Ectodermal cell (in vitro differentiated cells): ENCODE measurements around the gene EVI2B. TPM values are rescaled to one million over a fixed set of nuclear protein-coding genes. Genes with fewer than 3 reads are reported as not detected.
"Not testable (repeated sequence)": the region's sequence is repeated elsewhere in the genome, so short reads cannot be mapped to it uniquely, and the experiment has no call there.

Experiments
- H3K27ac ChIP-seq: 2 replicates; pipeline ENCODE4 v1.7.0; 2013; ENCODE audit warnings: mild to moderate bottlenecking, low read depth, low read length; ENCODE audit not compliant: insufficient read depth, poor library complexity, severe bottlenecking
- H3K27me3 ChIP-seq: 2 replicates; pipeline ENCODE4 v1.7.0; 2013; ENCODE audit warnings: mild to moderate bottlenecking, low read length; ENCODE audit not compliant: insufficient read depth, control insufficient read depth, poor library complexity, severe bottlenecking
- H3K36me3 ChIP-seq: one replicate; pipeline ENCODE4 v1.7.0; 2013; ENCODE audit warnings: low read length; ENCODE audit not compliant: control insufficient read depth, insufficient read depth
- H3K4me1 ChIP-seq: one replicate; pipeline ENCODE4 v1.7.0; 2013; ENCODE audit warnings: low read length; ENCODE audit not compliant: control insufficient read depth, insufficient read depth
- H3K4me3 ChIP-seq: 2 replicates; pipeline ENCODE4 v1.7.0; 2013; ENCODE audit warnings: low read depth, low read length, control low read depth; ENCODE audit not compliant: insufficient read depth
- H3K9me3 ChIP-seq: 2 replicates; pipeline ENCODE4 v1.7.0; 2013; ENCODE audit warnings: mild to moderate bottlenecking, low read length, moderate library complexity; ENCODE audit not compliant: control insufficient read depth
- WGBS, 2 experiments: methylation state at CpG; one replicate each; pipeline ENCODE4 v1.1.7; 2013; ENCODE audit warnings: missing lambda C conversion rate in 2 of 2; 5-methylcytosine and 5-hydroxymethylcytosine counted together
- polyA plus RNA-seq, 4 experiments: library from polyadenylated mRNA; stranded (reverse); fragments of 50-300 nt; gene quantifications; one replicate each; pipeline ENCODE4 v1.2.3, GENCODE V29; 2013

EVI2B gene, protein sequence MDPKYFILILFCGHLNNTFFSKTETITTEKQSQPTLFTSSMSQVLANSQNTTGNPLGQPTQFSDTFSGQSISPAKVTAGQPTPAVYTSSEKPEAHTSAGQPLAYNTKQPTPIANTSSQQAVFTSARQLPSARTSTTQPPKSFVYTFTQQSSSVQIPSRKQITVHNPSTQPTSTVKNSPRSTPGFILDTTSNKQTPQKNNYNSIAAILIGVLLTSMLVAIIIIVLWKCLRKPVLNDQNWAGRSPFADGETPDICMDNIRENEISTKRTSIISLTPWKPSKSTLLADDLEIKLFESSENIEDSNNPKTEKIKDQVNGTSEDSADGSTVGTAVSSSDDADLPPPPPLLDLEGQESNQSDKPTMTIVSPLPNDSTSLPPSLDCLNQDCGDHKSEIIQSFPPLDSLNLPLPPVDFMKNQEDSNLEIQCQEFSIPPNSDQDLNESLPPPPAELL
- not detected for polyA plus RNA-seq (2013, experiment 1 of 4)
- polyA plus RNA-seq (2013, experiment 2 of 4), result not detected
- polyA plus RNA-seq (2013, experiment 3 of 4), result not detected
- not detected for polyA plus RNA-seq (2013, experiment 4 of 4)

DNA sequence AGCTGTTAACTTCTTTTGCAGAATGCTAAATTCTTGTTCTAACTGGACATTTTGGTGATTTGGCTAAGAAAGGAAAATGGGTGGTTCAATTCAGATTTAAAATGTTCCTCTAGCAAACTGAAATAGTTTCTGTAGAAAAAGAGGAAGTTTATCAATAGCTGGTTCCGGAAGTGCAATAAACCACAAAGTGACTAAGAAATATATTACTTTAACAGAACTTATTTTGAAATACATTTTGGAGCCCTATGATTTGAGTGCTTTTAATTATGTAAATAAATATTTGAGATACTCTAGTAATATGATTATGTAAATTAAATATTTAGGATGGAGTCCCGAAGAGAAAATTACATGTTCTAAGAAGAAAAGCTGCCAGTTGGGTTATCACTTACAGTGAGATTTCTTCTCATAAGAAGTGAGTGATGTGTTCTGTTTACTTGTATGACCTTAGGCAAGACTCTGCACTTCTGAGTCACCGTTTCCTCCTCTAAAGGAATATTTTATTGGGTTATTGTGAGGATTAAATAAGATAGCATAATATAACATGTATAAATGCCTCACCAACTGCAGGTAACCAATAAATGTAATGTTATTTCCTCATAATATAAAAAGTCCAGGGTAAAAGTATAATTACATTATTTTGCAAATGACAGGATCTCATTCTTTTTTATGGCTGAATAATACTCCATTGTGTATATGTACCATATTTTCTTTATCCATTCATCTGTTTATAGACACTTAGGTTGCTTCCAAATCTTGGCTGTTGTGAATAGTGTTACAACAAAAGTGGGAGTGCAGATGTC lies at the start of gene EVI2B:
TSS of gene EVI2B (minus strand) at position 73 of the 800 bp plus-strand sequence. CDS start 8,445 bp downstream, outside the sequence.
- WGBS, 2 experiments, result 100% methylated on average over 1 to 2 of the region's 3 CpGs
- H3K36me3 ChIP-seq, result no peaks in the 10 kb centered on the region
- H3K4me1 ChIP-seq, result peaks cover 7% of the 10 kb centered on the region
- H3K4me3 ChIP-seq, result no peak within 1 kb of the TSS
- H3K9me3 ChIP-seq, result no peaks in the 10 kb centered on the region
- H3K27ac ChIP-seq, result no peak within 1 kb of the TSS
- no peaks in the 10 kb centered on the region for H3K27me3 ChIP-seq

DNA sequence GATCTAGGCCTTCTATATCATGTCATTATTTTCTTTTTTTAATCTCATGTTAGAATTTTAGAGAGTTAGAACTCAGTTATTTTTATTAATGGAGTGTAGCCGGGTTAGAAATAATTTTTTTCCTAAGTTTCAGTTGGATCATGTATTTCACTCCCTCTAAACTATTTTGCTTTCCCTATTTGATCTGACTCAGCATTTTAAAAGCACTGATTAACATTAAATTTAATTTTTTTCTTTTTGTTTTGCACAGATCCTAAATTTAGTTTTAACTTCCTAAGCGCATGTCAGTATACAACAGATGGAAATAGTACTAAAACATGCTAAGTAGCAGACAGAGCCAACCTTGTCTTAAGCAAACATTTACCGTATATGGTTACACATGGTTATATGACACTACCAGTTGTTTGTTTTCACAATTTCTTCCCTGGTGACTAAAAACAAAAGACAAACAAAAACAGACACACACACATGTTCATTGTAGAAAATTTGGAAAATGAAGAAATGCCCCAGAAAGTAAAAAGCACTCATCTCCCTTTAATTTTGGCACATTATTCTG lies 44.1 kb upstream of the EVI2B start:
- WGBS, 2 experiments, result 97 to 98% methylated on average over 3 of the region's 3 CpGs
- no peaks in the 10 kb centered on the region for H3K9me3 ChIP-seq
- H3K4me3 ChIP-seq, result no peak overlapping the region
- H3K27me3 ChIP-seq, result no peaks in the 10 kb centered on the region
- no peak overlapping the region for H3K27ac ChIP-seq
- H3K36me3 ChIP-seq, result no peaks in the 10 kb centered on the region
- no peaks in the 10 kb centered on the region for H3K4me1 ChIP-seq

DNA sequence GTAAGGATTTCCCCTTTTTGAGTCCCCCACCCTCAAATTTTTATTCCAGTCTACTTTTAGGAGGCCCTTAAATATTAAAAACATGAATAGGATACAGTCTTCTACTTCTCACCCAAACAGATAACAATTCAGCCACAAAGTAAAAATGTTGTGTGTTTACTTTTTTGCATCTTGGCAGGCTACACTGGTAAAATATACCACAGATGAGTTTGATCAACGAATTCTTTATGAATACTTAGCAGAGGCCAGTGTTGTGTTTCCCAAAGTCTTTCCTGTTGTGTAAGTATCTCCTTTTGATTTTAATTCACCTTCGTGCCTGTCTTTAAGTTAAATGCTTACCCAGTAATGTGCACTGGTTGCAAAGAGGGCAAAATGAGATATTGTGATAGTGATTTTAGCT lies 43.2 kb upstream of the EVI2B start:
- H3K4me1 ChIP-seq, result no peaks in the 10 kb centered on the region
- 95 to 99% methylated on average over 2 of the region's 2 CpGs for whole genome bisulfite sequencing, 2 experiments
- H3K36me3 ChIP-seq, result no peaks in the 10 kb centered on the region

DNA sequence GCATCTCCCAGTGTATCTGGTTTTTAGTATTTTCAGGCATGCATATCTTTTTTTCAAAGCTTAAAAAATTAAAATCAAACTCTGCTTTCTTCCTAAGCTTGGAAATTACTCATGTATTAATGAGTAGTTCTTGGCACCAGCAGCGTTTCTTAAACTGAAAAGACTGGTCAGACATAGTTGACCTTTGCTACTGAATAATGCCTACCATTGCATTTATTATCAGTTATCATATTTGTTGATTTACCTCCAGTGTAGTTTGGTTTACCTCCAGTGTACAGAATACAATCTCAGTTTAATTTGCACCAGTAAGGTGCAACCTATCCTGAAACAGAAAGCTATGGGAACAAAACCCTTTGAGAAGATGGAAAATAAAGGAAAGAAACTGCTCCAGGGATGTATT lies 42.1 kb upstream of the EVI2B start:
- WGBS, 2 experiments, result 100% methylated on average over 1 of the region's 1 CpG
- H3K27ac ChIP-seq, result no peak overlapping the region
- H3K27me3 ChIP-seq, result no peaks in the 10 kb centered on the region
- H3K9me3 ChIP-seq, result no peaks in the 10 kb centered on the region
- H3K4me3 ChIP-seq, result no peak overlapping the region
- H3K36me3 ChIP-seq, result no peaks in the 10 kb centered on the region
- H3K4me1 ChIP-seq, result no peaks in the 10 kb centered on the region

More for the DNA sequence above, 43.2 kb upstream of the EVI2B start:
- no peaks in the 10 kb centered on the region for H3K9me3 ChIP-seq
- no peak overlapping the region for H3K27ac ChIP-seq
- no peak overlapping the region for H3K4me3 ChIP-seq
- H3K27me3 ChIP-seq, result no peaks in the 10 kb centered on the region

DNA sequence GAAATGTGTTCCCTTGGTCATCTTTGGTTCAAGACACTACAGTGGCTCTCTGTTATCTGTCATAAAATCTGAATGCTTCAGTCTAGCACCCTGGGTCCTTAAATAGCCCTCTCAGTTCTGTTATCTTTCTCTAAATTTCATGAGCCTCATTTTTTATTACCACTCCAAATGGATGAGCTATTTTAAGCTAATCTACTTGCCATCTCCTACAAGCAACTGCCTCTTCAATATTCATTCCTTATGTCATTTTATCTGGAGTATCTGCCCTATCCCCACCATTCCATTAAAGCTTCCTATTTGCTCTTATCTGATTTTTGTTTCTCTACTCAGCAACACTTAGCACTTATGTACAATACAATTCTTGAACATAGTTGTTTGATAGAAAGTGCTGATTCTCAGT lies 35.6 kb upstream of the EVI2B start:
- peaks cover 6% of the 10 kb centered on the region for H3K36me3 ChIP-seq
- H3K27me3 ChIP-seq, result no peaks in the 10 kb centered on the region

DNA sequence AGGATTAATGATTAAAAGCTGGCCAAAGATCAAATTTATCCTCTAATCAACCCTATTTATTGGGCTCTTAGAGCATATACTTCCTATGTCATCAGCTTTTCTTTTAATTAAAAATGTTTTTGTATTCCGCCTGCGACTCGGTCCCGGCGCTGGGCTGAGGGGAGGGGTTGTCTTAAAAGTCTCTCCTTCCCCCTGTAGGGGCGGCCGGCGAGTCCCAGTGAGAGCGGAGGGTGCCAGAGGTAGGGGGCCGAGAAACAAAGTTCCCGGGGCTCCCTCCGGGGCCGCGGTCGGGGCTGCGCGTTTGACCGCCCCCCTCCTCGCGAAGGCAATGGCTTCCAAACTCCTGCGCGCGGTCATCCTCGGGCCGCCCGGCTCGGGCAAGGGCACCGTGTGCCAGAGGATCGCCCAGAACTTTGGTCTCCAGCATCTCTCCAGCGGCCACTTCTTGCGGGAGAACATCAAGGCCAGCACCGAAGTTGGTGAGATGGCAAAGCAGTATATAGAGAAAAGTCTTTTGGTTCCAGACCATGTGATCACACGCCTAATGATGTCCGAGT lies 31.4 kb upstream of the EVI2B start:
- 93 to 100% methylated on average over 3 of the region's 34 CpGs for WGBS, 2 experiments
- peaks cover 12% of the 10 kb centered on the region for H3K36me3 ChIP-seq
- H3K4me1 ChIP-seq, H3K9me3 ChIP-seq, H3K27ac ChIP-seq, H3K27me3 ChIP-seq, H3K4me3 ChIP-seq: not testable (repeated sequence)

More for the DNA sequence above, 35.6 kb upstream of the EVI2B start:
- Histone ChIP-seq H3K4me1 (no peaks in the 10 kb centered on the region), H3K27ac (no peak overlapping the region), H3K4me3 (no peak overlapping the region), H3K9me3 (no peaks in the 10 kb centered on the region)

DNA sequence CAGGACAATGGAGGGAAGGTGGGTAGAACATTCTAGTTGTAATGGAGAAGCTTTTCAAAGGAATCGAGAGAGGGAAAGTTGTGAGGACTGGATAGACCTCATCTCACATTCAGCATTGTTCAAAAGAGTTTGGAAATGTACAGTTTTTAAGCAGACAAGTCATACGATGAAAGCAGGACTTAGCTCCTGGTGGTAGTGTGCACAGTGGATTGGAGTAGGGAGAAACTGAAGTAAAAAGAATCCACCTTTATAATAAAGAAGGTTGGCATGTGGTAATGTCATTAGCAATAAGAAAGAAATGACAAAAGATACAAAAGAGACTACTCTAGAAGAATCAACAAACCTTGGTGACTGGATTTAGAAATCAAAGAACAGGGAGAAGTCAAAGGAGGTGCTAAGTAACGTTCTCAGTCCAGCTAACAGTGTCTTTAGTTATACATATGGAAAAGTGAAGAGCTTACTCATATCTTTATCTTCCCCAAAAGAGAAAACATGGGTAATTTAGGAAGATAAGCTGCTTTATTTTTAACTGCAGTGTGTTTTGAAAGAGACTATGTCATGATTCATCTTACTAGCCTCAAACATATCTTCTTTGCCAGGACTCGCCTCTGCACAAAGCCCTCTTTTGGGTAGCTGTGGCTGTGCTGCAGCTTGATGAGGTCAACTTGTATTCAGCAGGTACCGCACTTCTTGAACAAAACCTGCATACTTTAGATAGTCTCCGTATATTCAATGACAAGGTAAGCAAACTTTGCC lies 26.2 kb upstream of the EVI2B start:
- Histone ChIP-seq H3K36me3 (peaks cover 10% of the 10 kb centered on the region), H3K27ac (no peak overlapping the region), H3K27me3 (no peaks in the 10 kb centered on the region), H3K4me1 (no peaks in the 10 kb centered on the region), H3K9me3 (no peaks in the 10 kb centered on the region), H3K4me3 (no peak overlapping the region)
- 87 to 97% methylated on average over 5 to 6 of the region's 6 CpGs for WGBS, 2 experiments

DNA sequence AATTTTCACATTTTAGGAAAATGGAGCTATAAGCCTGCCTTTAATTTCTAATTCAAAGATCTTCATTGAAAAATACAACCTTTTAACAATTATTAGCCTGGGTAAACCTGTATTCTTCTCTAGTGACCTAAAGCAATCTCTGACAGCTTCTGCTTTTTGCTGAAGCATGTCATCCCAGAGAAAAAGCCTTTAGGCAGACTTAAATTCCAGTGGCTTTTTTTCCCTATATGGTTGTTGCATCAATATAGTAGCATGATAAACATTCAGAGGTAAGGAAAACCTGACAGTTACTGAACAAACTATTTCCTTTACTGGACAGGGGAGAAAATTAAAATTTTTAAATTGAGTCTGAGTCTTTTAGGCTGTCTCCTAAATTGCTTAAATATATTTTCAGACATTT lies 15.4 kb upstream of the EVI2B start:
- Histone ChIP-seq H3K4me3 (no peak overlapping the region), H3K27me3 (no peaks in the 10 kb centered on the region), H3K27ac (no peak overlapping the region), H3K36me3 (peaks cover 5% of the 10 kb centered on the region), H3K4me1 (no peaks in the 10 kb centered on the region), H3K9me3 (no peaks in the 10 kb centered on the region)

DNA sequence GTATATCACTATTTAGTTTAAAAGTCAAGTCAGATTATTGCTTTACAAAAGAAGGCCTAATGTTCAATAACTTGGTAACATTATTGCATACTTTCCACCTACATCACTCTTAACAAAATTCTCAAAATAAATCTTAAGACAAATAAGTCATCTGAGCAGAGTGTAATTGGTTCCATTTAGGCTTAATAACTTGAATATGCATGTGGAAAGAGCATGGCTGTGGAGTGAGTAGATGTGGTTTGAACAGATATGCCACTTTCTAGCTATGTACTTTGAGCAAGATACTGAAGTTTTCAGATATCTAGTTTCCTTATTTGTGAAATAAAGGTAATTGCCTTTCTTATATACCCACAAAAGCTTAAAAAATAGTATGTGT lies 14.3 kb upstream of the EVI2B start:
- H3K36me3 ChIP-seq, result peaks cover 5% of the 10 kb centered on the region
- H3K4me3 ChIP-seq, result no peak overlapping the region
- H3K27ac ChIP-seq, result no peak overlapping the region
- no peaks in the 10 kb centered on the region for H3K27me3 ChIP-seq
- H3K4me1 ChIP-seq, result no peaks in the 10 kb centered on the region
- no peaks in the 10 kb centered on the region for H3K9me3 ChIP-seq
